Fibroblast of lung (primary cell): Measurements from ENCODE around the gene ZNF664. TPM values are rescaled to one million over a fixed set of nuclear protein-coding genes. Genes with fewer than 3 reads are reported as not detected.

Source experiments
- DNase-seq, 2 donors: peaks; one replicate each; pipeline versions ENCODE4 v3.0.0 to v3.0.0-alpha.2; 2010; ENCODE audit warnings: low read depth in 2 of 2
- H2AFZ ChIP-seq: 2 replicates; pipeline ENCODE4 v1.5.1; 2012; ENCODE audit warnings: low read length, control low read depth, inconsistent platforms
- H3K27ac ChIP-seq: 2 replicates; pipeline ENCODE4 v1.5.1; 2011; ENCODE audit warnings: low read length, control low read depth; ENCODE audit not compliant: insufficient read depth
- H3K27me3 ChIP-seq: 2 replicates; pipeline ENCODE4 v1.5.1; 2011; ENCODE audit warnings: mild to moderate bottlenecking, low read length; ENCODE audit not compliant: control insufficient read depth, insufficient read depth
- H3K36me3 ChIP-seq: 2 replicates; pipeline ENCODE4 v1.5.1; 2011; ENCODE audit warnings: low read length; ENCODE audit not compliant: control insufficient read depth, insufficient read depth
- H3K4me1 ChIP-seq: 2 replicates; pipeline ENCODE4 v1.5.1; 2011; ENCODE audit warnings: low read length; ENCODE audit not compliant: control insufficient read depth, insufficient read depth; ENCODE audit errors: extremely low read depth
- H3K4me2 ChIP-seq: 2 replicates; pipeline ENCODE4 v1.5.1; 2011; ENCODE audit warnings: low read length, control low read depth; ENCODE audit not compliant: insufficient read depth; ENCODE audit errors: extremely low read depth
- H3K4me3 ChIP-seq, 4 experiments: fragments of 200-600 bp in 1 of 4; sonication (generic) in 1 of 4; replicated peaks in 1 of 4; 2 replicates each; pipeline ENCODE4 v1.5.1; 2011 to 2016; ENCODE audit warnings: low read length in 4 of 4, low read depth in 3 of 4, mild to moderate bottlenecking in 3 of 4, control low read depth in 2 of 4, inconsistent platforms in 1 of 4, mixed read lengths in 1 of 4; ENCODE audit not compliant: insufficient read depth in 1 of 4; ENCODE audit errors: control extremely low read depth in 1 of 4
- H3K79me2 ChIP-seq: 2 replicates; pipeline ENCODE4 v1.5.1; 2012; ENCODE audit warnings: mild to moderate bottlenecking, low read length, inconsistent platforms; ENCODE audit not compliant: control insufficient read depth, insufficient read depth
- H3K9ac ChIP-seq: 2 replicates; pipeline ENCODE4 v1.5.1; 2011; ENCODE audit warnings: mild to moderate bottlenecking, low read length, control low read depth; ENCODE audit not compliant: insufficient read depth
- H3K9me3 ChIP-seq: 2 replicates; pipeline ENCODE4 v1.5.1; 2012; ENCODE audit warnings: low read depth, low read length; ENCODE audit not compliant: control insufficient read depth, insufficient read depth
- H4K20me1 ChIP-seq: 2 replicates; pipeline ENCODE4 v1.5.1; 2011; ENCODE audit warnings: low read length; ENCODE audit not compliant: control insufficient read depth, insufficient read depth; ENCODE audit errors: extremely low read depth
- CTCF ChIP-seq, 2 donors: IDR thresholded peaks in 1 of 2; conservative IDR thresholded peaks in 1 of 2; 1 replicate in 1 of 2; 2 replicates in 1 of 2; pipeline ENCODE4 v1.5.1; 2011 to 2012; ENCODE audit warnings: low read length in 2 of 2, control low read depth in 1 of 2, inconsistent platforms in 1 of 2, low read depth in 1 of 2, mild to moderate bottlenecking in 1 of 2
- EZH2 ChIP-seq: IDR thresholded peaks from 2 replicates; pipeline ENCODE4 v1.5.1; 2012; ENCODE audit warnings: low read length, control low read depth, mild to moderate bottlenecking; ENCODE audit errors: missing control alignments
- polyA plus RNA-seq, 2 donors: library from polyadenylated mRNA; depleted of rRNA in 1 of 2; stranded (reverse) in 1 of 2; unstranded in 1 of 2; fragments of >200 nt; gene quantifications; 2 replicates each; pipeline ENCODE4 v1.2.1, GENCODE V29; 2011 to 2012; ENCODE audit warnings: missing spikeins in 1 of 2
- total RNA-seq: library from RNA; depleted of rRNA; stranded (reverse); fragments of >200 nt; gene quantifications from 2 replicates; pipeline ENCODE4 v1.2.1, GENCODE V29; 2014

Gene ZNF664
- total and polyA plus RNA-seq, 2 donors (not counting 1 experiment from before 2014, with no cell fraction given): 43.9 to 55.1 TPM

GRCh38 chr12:124047045-124047566 is 74.1 kb downstream of the ZNF664 start:
- Histone ChIP-seq H3K9me3 (no peaks in the 10 kb centered on the region), H3K27ac (no peak overlapping the region), H3K4me3 (no peak overlapping the region), H3K36me3 (no peaks in the 10 kb centered on the region), H3K4me1 (no peaks in the 10 kb centered on the region), H2AFZ (no peak overlapping the region), H4K20me1 (no peaks in the 10 kb centered on the region), H3K9ac (no peak overlapping the region), H3K27me3 (no peaks in the 10 kb centered on the region), H3K79me2 (no peaks in the 10 kb centered on the region), H3K4me2 (no peak overlapping the region)
- no peak for DNase-seq
- TF ChIP-seq EZH2 (no peak), CTCF (conservative IDR thresholded peaks at IDR 0.05 in 1 of 2, IDR thresholded peaks at IDR 0.05 in 1 of 2; ENCODE audit: low read depth in 1 of 2, low read length in 2 of 2) (no peak)

- H3K4me3 ChIP-seq: no peak overlapping the region
- no peak overlapping the region for H3K9ac ChIP-seq
- no peaks in the 10 kb centered on the region for H3K9me3 ChIP-seq
- H3K36me3 ChIP-seq: no peaks in the 10 kb centered on the region
- no peaks in the 10 kb centered on the region for H3K4me1 ChIP-seq
- H2AFZ ChIP-seq: no peak overlapping the region
- H3K27ac ChIP-seq: no peak overlapping the region
- H3K27me3 ChIP-seq: no peaks in the 10 kb centered on the region
- DNase-seq: peak in 1 of 2 donors; percentile 41
- H3K79me2 ChIP-seq: no peaks in the 10 kb centered on the region
- no peak overlapping the region for H3K4me2 ChIP-seq
- no peaks in the 10 kb centered on the region for H4K20me1 ChIP-seq
- TF ChIP-seq EZH2 (no peak), CTCF (conservative IDR thresholded peaks at IDR 0.05 in 1 of 2, IDR thresholded peaks at IDR 0.05 in 1 of 2; ENCODE audit: low read depth in 1 of 2, low read length in 2 of 2) (no peak)
These were observed 76.6 kb downstream of the ZNF664 start for GRCh38 chr12:124049451-124050094.

GRCh38 chr12:124053851-124054250 is 80.8 kb downstream of the ZNF664 start:
- no peaks in the 10 kb centered on the region for H3K36me3 ChIP-seq
- peak; percentile 67 to 75 for DNase-seq
- TF ChIP-seq EZH2: no peak
- TF ChIP-seq CTCF (conservative IDR thresholded peaks at IDR 0.05 in 1 of 2, IDR thresholded peaks at IDR 0.05 in 1 of 2; ENCODE audit: low read depth in 1 of 2, low read length in 2 of 2): peak; percentile 56 to 70
- no peaks in the 10 kb centered on the region for H4K20me1 ChIP-seq
- H3K27me3 ChIP-seq: no peaks in the 10 kb centered on the region
- H2AFZ ChIP-seq: no peak overlapping the region
- H3K4me2 ChIP-seq: no peak overlapping the region
- H3K4me1 ChIP-seq: no peaks in the 10 kb centered on the region
- H3K9ac ChIP-seq: no peak overlapping the region
- no peaks in the 10 kb centered on the region for H3K79me2 ChIP-seq
- no peaks in the 10 kb centered on the region for H3K9me3 ChIP-seq
- H3K27ac ChIP-seq: no peak overlapping the region
- H3K4me3 ChIP-seq: no peak overlapping the region
